ENCODE results near the gene WDHD1. TPM values are rescaled to one million over a fixed set of nuclear protein-coding genes. Genes with fewer than 3 reads are reported as not detected.

WDHD1 gene, protein sequence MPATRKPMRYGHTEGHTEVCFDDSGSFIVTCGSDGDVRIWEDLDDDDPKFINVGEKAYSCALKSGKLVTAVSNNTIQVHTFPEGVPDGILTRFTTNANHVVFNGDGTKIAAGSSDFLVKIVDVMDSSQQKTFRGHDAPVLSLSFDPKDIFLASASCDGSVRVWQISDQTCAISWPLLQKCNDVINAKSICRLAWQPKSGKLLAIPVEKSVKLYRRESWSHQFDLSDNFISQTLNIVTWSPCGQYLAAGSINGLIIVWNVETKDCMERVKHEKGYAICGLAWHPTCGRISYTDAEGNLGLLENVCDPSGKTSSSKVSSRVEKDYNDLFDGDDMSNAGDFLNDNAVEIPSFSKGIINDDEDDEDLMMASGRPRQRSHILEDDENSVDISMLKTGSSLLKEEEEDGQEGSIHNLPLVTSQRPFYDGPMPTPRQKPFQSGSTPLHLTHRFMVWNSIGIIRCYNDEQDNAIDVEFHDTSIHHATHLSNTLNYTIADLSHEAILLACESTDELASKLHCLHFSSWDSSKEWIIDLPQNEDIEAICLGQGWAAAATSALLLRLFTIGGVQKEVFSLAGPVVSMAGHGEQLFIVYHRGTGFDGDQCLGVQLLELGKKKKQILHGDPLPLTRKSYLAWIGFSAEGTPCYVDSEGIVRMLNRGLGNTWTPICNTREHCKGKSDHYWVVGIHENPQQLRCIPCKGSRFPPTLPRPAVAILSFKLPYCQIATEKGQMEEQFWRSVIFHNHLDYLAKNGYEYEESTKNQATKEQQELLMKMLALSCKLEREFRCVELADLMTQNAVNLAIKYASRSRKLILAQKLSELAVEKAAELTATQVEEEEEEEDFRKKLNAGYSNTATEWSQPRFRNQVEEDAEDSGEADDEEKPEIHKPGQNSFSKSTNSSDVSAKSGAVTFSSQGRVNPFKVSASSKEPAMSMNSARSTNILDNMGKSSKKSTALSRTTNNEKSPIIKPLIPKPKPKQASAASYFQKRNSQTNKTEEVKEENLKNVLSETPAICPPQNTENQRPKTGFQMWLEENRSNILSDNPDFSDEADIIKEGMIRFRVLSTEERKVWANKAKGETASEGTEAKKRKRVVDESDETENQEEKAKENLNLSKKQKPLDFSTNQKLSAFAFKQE
- polyA plus RNA-seq (2013, experiment 1 of 2; ENCODE audit: insufficient read length) = 15.0 TPM
- 4.1 TPM for polyA plus RNA-seq (2013, experiment 2 of 2; ENCODE audit: insufficient read length)

DNA sequence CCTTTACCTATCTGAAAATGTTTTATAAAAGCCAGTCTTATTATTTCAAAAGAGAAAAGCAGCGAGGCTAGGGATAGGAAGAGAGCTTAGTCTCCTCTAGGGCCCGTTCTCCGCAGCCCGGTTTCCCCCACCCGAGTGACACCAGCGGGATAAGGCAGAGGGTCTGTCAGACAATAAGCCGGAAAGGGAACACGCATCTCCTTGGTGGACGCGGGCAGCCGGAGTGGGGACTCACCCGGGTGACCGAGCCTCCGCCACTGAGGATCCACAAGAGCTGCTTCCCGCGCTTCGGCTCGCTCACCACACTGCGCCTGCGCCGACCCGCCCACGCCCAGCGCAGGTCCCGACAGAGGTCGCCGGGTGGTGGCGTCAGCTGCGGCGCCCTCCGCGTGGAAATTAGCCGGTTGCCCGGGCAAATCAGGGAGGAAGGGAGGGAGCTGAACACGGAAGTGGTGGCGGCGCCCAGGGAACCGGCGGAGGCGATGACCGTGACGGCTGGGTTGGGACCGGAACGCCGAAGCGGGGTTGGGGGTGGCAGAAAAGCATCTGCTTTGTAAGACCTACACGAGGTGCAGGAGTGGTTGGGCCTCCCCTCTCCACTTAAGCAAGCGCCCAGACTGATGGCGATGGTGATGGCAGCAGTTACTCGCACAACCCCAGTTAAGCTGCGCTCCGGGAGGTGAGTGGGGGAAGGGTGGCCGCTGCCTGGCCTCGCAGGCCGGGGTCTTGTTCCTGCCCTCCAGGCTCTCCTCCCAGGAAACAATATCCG lies at the start of gene WDHD1, which contains the start of gene SOCS4:
Gene WDHD1, minus strand, starts transcription at position 307 of the 769 bp plus-strand sequence. CDS start 312 bp downstream, outside the sequence.
Gene SOCS4, plus strand, starts transcription at position 444 of the 769 bp plus-strand sequence. CDS start 15,806 bp downstream, outside the sequence.
- DNase-seq = peak; percentile 94

DNA sequence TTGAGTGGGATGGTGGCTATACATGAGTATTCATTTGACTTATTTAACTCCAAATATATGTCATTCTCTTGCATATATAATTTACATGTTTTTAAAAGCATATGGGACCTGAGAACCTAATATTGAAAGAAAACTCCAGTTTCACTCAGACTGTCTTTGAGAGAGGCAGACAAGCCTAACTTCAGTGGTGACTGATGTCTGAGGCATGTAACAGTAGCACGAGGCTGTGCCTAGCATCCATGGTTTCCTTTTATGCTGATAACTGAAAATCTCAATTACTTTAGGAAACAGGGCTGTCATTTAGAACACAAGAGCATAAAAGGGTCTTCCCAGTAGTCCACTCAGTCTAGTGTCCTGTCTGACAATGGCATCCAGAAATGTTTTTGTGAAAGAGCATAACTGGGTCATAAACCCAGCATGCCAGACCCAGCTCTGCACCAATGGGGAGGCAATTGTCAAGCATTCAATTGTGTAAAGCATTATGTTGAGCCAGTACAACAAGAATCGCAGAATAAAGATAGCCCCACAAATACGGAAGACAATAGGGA lies 48.8 kb upstream of the WDHD1 start:
- peak; percentile 52 for DNase-seq

DNA sequence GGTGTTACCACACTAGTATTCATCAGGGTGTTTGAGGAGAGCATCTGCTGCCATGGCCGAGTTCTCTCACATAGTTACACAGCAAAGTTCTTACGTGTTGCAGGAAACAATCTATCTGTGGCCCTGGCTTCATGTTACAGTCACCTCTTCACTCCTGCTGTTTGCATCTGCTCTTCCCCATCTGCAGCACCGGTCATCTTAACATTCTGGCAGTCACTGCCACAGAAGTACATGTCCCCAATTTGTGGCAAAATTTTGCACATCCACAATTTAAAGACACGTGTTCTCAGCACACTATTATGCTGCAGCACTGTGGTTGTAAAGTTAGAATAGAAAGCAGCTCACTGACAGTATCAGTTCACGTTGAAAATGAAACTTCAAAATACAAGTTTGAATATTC lies 47.8 kb upstream of the WDHD1 start:
- DNase-seq = no peak

DNA sequence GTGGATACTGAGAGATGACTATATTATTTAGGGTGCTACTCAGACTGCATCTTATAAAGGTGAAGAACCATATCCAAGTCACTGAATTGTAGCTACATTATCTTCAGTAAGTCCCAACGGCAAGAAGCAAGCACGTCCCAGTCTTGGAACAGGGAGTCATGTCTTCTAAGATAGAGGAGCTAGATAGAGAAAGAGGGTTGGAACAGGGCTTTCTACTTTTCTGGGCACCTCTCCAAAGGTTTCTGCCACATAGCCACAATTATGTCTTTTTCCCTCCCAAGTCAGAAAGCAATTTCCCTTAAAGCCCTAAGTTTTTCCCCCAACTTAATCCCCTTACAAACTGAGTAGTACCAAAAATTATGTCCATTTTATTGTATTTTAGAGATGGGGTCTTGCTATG lies 47.0 kb upstream of the WDHD1 start:
- peak; percentile 50 for DNase-seq

DNA sequence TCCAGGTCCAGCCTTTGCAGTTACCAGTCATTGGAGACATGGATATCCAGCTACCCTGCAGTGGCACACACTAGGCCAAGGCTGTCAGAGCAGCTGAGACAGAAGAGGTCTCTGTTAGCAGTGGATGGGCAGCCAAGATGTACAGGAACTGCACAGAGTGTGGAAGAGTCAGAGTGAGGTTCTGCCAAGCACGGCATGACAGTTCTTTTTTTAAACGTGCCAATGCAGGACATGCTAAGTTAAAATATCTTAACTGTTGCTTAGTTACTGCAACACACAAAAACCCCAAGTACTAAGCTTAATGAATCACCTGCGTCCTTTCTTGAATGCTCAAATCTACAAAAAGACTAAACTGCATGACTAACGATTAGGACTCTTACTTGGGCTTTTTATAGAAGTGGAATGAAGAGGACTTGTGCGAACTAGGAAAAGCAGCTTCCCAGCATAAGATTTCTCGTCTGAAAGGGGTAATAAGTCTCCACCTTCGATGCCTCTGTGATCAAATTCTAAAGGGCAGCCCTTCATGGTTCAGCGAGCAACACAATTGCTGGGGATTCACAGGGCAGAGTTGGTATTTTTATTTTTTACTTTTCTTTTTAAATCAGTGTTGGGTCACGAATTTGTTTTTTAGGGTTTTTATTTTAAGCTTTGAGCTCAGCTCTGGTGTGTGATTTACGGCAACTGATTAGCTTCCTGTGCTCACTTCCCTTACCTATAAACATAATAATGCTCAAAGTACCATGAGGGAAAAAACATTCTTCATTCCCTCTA lies 45.2 kb upstream of the WDHD1 start:
- peak; percentile 61 for DNase-seq

DNA sequence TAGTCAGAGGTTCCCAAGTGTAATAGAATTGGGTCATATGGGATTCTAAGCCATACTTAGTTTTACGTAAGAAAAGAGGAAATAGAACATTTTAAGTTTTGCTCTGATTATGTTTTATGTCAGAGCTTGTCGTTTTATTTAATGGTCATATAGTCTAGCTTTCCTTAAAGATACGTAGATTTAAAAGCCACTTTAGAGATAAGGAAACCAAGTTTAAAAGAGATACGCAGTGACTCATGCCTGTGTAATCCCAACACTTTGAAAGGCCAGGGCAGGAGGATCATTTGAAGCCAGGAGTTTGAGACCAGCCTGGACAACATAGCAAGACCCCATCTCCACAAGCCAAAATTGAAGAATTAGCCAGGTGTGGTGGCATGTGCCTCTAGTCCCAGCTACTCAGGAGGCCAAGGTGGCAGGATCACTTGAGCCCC lies 44.1 kb upstream of the WDHD1 start:
- peak; percentile 35 for DNase-seq

DNA sequence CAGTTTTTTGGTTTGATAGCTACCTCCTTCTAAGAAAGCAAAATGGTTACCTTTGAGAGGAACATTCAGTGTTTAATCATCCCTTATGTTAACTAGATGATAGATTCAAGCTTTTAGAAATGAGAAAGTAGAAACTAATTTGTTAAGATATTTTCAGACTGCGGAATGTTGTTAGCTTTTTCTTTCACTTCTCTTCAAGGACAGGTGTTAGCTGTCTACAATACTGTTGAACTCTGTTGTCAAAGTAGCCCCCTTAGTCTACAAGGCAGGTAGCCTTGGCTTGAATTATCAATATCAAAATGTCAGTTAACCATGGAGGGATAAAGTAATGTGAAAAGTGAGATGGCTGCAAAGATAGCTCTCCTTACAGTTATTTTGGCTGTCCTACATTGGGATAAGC lies 39.3 kb upstream of the WDHD1 start:
- DNase-seq = no peak

DNA sequence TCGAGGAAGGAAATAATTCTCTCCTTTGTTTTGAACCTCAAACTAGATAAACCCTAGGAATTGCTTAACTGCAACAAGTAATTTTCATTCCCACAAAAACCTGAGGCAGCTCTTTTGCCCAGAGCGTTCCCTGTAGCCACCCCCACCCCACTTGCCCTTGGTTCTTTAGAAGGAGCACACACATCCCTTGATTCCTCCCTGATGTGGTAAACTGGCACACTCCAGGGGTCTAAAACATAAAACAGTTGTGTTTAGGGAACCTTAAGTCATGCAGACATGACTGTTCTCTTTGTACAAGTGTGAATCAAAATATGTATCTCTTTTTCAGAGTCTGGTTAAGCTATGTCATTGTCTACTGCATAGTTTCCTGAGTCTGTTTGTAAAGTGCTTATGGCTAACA lies 38.5 kb upstream of the WDHD1 start:
- no peak for DNase-seq

DNA sequence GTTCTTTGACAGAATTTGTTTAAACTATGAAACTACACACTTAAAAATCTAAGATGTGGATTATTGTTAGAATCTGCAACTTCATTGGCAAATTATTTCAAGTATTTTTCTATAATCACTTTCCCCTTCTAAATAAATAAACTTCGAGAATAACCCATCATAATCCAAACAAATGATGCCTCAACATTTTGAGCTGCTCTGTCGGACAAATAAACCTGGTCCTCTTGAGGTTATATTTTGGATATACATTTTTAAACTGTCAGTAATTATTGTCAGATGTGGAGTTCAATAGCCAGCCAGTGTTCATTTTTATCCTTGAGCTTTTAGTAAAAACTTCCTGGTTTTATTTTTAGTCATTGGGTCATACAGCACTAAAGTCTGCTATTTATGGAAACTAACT lies 38.0 kb upstream of the WDHD1 start:
- DNase-seq = peak; percentile 8

DNA sequence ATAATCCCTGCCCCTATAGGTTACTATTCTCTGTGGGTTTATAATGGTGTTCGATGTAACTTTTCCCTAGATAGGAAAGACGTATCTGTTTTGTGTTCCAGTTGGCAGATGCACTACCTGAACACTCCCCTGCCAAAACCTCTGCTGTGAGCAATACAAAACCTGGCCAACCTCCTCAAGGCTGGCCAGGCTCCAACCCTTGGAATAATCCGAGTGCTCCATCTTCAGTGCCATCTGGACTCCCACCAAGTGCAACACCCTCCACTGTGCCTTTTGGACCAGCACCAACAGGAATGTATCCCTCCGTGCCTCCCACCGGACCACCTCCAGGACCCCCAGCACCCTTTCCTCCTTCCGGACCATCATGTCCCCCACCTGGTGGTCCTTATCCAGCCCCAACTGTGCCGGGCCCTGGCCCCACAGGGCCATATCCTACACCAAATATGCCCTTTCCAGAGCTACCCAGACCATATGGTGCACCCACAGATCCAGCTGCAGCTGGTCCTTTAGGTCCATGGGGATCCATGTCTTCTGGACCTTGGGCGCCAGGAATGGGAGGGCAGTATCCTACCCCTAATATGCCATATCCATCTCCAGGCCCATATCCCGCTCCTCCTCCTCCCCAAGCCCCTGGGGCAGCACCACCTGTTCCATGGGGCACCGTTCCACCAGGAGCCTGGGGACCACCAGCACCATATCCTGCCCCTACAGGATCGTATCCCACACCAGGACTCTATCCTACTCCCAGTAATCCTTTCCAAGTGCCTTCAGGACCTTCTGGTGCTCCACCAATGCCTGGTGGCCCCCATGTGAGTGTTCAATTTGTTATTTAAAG lies 35.8 kb upstream of the WDHD1 start:
- DNase-seq = no peak

DNA sequence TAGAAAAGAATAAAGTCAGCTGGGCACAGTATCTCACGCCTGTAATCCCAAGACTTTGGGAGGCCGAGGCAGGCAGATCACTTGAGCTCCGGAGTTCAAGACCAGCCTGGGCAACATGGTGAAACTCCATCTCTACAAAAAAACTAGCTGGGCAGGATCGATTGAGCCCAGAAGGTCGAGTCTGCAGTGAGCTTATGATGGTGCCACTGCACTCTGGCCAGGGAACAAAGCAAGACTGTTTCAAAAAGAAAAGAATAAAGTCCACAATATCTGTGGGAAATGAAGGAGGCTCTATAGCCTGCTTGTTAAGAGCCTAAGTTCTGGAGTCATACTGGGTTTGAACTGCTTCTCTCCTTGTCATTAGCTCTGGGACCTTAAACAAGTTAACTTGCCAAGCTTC lies 32.4 kb upstream of the WDHD1 start:
- no peak for DNase-seq

DNA sequence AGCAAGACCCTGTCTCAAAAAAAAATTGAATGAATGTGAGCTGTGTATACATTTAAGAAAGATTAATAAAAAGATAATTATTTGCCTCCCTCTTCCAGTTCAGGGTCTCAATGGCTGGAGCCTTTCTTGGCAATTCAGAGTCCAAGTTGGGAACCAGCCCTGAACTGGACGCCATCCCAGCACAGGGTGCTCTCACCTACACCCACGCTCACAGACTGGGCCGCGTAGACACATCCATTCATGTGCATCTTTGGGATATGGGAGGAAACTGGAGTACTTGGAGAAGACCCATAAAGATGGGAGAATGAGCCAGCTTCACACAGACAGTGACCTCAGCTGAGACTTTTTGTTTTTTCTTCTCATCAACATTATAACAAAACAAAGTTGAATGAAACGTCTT lies 31.0 kb upstream of the WDHD1 start:
- DNase-seq = no peak

DNA sequence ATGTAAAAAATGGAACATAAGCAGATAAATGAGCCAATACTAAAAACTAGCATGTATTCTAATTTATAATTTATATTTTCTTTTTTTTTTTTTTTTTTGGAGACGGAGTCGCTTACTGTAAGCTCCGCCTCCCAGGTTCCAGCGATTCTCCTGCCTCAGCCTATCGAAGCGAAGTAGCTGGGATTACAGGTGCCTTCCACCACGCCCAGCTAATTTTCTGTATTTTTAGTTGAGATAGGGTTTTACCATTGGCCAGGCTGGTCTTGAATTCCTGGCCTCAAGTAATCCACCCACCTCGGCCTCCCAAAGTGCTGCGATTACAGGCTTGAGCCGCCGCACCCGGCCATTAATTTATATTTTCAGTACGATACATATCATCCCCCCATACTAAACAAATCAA lies 27.2 kb upstream of the WDHD1 start:
- no peak for DNase-seq

DNA sequence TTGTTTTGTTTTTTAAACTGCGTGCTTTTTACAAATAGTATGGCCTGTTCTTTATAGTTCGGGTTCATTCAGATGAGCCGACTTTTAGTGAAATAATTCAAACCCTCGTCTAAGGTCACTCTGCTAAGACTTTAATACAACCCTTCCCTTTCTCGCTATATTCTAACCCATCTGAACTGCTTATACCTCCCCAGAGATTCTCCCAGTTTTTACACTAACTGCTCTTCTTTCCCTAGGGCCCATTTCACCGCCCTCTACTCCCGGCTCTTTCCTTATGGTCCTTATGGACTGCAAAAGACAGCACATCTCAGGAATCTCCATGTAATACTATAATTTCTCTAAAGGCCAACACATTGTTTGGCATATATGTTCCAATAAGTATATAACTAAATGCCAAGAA lies 26.6 kb upstream of the WDHD1 start:
- no peak for DNase-seq

DNA sequence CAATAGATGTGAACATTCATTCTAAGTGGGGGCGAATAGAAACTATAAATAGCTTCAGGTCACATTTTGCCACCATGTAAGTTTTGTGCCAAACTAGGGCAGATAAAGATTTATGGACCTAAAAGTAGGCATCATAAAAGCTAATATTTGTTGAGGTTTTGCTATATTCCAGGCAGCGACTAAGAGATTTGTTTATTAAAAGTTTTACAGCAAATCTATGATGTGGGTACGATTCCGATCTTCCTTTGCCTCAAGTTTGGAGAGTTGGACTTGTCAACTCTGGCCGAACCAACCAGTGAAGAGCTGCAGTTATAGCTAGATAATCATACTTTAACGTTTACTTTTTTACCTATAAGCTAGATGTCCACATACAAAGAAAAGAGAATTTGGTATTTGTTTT lies 26.1 kb upstream of the WDHD1 start:
- no peak for DNase-seq

DNA sequence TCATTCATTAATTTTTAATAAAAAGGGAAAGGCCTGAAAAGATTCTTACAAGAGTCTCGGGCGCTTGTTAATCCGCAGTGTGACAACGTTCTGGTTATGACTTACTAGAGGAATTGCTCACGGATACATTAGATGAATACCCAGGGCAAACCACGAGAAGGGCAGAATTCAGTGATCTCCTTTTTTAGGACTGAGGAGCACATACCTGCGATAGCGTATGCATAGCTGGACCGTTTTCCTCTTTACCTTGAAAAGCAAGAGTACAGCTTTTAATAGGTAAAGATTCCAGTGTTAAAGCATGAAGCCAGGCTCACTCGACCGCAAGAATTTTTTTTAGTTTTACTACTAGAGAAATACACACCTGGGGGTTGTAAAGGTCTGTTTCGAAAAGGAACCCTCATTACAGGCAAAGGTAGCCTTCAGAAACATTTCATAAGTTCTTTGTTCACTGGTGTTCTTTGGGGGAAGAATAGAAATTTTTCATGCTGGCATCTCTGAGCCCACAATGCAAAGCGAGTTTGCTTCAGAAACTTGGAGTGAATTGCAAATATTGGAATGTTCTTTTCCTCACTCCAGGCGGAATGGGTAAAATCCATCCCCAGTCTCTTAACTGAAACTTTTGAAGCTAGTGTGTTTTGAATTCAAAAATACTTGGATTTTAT lies 25.5 kb upstream of the WDHD1 start:
- peak; percentile 23 for DNase-seq

DNA sequence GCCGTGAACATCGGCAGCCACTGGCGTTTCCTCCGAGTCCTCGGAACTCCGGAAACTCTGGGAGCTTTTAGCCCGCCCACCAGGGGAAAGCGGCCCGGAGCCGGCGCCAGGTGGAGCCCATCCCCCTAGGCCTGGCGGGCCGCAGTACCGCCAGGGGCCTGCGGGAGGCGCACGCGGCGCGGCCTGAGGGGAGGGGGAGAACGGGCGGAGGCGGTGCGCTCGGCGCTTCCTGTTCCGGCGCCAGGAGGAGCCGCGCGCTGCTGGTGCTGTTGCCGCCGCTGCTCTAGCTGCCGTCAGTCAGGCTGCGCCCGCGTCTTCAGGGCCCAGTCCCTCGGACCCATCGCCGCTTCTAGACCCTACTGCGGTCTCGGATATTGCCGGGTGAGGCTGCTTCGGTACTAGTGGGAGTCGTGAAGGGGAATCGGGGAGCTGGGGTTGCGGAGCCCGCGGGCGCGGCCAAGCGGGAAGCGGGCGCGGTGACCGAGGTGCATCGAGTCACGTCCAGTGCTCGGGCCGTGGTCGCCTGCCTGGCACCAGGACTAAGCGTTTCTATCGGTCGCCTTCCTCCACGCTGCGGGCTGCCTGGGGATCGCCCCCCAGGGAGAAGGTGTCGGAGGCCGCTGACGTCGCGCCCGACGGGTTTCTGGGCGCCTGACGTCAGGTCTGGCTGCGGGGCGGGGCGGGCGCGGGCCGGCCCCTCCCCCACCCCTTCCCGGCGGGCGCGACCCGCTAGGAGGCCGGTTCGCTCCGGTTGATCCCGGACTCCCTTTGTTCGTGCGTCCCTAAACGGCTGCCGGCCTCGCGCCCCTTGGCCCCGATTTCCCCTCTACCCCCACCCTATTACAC lies 24.7 kb upstream of the WDHD1 start, which contains the start of gene MAPK1IP1L:
Gene MAPK1IP1L, plus strand, starts transcription at position 225 of the 846 bp plus-strand sequence. CDS start 10,037 bp downstream, outside the sequence.
- DNase-seq = peak; percentile 95

DNA sequence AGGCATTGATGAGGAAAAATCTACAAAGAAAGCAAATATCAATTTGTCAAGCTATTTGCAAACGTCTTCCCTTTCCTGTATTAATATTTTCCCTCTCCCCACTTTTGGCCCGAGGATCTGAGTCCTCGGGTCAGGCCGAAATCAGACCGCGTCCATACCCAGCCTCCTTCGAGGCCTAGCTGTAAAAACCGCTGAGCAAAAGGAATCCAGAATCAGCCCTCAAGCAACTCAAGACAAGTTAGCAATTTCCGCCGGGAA lies 24.2 kb upstream of the WDHD1 start:
- DNase-seq = no peak

All from fibroblast of skin of back (primary cell).